Coronary artery (tissue), 2 donors: ENCODE data around the gene CEMP1.

ENCODE experiments used
- DNase-seq: peaks from one replicate; pipeline ENCODE4 v3.0.0-alpha.2; 2017; ENCODE audit warnings: low spot score
- H3K27ac ChIP-seq, 2 donors: fragments of 200-600 bp; sonication (generic); one replicate each; pipeline ENCODE4 v1.5.1; 2016 to 2019
- H3K4me3 ChIP-seq: fragments of 200-600 bp; sonication (generic); 2 replicates; pipeline ENCODE4 v1.5.1; 2016; ENCODE audit warnings: mild to moderate bottlenecking, moderate library complexity
- TF ChIP-seq, protein P1 (sequence below): fragments of 200-600 bp; sonication (generic); IDR thresholded peaks from one replicate; pipeline ENCODE4 v1.5.1; 2019; ENCODE audit warnings: antibody characterized with exemption

The CEMP1 gene

DNA sequence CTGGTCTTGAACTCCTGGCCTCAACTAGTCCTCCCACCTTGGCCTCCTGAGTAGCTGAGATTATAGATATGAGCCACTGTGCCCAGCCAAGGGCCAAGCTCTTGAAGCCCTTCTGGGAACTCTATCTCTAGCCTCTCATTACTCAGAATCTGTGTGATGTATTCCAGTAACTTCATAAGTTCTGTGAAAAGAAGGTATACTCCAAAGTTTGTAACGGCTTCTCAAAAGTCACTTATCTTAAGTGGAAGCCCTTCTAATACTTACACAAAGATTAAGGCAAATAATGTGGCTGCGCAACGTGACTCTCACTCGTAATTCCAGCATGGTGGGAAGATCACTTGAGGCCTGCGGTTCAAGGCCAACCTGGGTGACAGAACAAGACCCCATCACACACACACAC, 36.6 kb downstream of the CEMP1 start:
- TF ChIP-seq, protein P1, sequence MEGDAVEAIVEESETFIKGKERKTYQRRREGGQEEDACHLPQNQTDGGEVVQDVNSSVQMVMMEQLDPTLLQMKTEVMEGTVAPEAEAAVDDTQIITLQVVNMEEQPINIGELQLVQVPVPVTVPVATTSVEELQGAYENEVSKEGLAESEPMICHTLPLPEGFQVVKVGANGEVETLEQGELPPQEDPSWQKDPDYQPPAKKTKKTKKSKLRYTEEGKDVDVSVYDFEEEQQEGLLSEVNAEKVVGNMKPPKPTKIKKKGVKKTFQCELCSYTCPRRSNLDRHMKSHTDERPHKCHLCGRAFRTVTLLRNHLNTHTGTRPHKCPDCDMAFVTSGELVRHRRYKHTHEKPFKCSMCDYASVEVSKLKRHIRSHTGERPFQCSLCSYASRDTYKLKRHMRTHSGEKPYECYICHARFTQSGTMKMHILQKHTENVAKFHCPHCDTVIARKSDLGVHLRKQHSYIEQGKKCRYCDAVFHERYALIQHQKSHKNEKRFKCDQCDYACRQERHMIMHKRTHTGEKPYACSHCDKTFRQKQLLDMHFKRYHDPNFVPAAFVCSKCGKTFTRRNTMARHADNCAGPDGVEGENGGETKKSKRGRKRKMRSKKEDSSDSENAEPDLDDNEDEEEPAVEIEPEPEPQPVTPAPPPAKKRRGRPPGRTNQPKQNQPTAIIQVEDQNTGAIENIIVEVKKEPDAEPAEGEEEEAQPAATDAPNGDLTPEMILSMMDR, result no peak
- no peak for DNase-seq
- Histone ChIP-seq H3K27ac (no peak overlapping the region), H3K4me3 (no peak overlapping the region)

DNA sequence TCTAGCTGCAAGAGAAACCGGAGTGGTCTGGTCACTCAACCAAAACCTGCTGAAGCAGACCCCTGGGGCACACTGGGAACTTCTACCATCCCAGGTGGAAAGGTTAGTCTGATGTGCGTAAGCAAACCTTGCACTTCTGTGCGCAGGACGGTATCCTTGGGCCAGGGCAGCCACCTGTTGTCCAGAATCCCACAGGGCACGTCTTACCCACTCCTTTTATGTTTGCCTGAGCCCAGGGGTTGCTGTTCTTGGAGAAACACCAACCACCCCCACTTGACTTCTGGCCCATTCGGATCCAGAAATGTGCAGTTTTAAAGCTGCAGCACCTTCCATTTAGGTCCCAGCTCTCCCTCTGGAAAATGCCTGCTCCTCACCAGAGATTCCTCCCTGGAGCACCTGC, 37.6 kb downstream of the CEMP1 start:
- no peak for DNase-seq
- TF ChIP-seq, protein P1, result no peak
- no peak overlapping the region for H3K4me3 ChIP-seq
- H3K27ac ChIP-seq, result no peak overlapping the region

DNA sequence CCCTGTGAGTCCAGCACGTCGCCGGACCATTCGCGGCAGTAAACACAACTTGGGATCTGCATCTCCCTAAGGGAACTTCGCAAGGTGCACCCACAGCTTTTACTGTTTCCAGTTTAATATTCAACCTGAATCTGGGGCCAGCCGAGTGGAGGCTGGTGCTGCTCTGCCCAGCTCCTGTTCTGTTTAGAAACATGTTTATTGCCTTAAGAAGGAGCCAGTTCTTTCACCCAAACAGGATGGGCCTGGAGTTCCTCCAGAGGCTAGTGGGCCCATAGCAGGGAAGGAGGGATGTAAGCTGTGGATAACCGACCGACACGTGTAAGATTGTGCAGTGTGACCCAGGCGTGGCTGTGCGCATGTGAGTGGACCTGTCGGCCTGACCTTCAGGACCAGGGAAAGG, 38.9 kb downstream of the CEMP1 start:
- TF ChIP-seq, protein P1, result no peak
- Histone ChIP-seq H3K27ac (no peak overlapping the region), H3K4me3 (no peak overlapping the region)
- DNase-seq, result no peak

DNA sequence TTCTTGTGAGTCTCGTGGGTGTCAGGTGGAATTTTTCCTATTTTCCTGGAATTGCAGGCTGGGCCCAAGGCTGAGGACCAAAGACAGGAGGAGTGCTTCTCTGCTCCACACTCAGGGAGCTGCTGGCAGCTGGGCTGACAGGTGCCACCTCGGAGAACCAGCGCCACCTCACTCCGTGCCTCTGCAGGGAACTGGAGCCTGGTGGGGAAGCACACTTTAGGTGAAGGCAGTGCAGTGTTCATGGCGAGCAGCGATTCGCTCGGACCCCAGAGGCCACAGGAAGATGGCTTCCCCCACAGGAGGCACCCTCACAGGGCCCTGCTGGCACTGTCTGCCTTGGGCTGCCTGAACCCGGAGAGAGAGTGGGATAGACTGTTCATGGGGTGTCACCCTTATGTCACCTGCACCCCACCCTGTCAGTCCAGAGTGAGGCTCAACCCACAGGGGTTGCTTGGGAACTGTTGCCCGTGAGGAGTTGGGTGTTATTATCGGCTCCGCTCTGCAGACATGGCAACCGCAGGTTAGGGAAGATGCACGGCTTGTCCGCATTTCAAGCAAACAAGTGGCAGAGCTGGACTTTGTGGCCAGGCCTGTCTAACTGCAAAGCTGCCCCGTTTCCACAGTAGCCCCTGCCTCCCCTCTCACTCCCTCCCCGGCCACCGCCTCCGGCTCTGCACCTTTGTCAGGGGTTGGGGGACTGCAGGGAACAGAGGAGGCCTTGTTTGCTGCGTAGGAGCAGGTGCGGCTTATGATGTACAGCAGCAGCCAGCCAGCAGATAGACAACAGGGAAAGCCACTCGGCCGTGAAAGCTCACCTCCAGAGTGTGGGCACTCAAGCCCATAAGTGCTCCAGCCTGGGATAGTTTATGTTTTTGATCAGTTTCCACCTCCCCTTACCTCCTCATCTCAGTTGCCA, 40.8 kb downstream of the CEMP1 start:
- TF ChIP-seq, protein P1, result no peak
- no peak overlapping the region for H3K4me3 ChIP-seq
- H3K27ac ChIP-seq, result no peak overlapping the region
- DNase-seq, result no peak

DNA sequence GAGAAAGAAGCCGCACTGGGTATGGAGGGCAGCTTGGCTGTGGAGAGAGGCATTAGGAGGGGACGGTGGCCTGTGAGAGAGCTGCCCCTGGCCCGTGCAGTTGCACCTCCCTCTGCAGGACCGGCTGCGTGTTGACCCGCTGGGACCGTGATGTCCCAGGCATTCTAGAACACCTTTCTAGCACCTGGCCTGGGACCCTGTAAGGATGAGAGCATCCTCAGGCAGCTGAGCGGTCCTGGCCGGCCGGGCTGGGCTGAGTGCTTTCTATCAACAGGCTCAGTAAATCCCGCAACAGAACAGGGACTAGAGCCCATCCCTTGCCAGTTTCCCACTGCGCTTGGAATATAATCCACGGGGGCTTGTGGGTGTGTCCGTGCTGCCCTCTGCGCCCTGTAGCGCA, 41.6 kb downstream of the CEMP1 start:
- no peak overlapping the region for H3K27ac ChIP-seq
- DNase-seq, result no peak

DNA sequence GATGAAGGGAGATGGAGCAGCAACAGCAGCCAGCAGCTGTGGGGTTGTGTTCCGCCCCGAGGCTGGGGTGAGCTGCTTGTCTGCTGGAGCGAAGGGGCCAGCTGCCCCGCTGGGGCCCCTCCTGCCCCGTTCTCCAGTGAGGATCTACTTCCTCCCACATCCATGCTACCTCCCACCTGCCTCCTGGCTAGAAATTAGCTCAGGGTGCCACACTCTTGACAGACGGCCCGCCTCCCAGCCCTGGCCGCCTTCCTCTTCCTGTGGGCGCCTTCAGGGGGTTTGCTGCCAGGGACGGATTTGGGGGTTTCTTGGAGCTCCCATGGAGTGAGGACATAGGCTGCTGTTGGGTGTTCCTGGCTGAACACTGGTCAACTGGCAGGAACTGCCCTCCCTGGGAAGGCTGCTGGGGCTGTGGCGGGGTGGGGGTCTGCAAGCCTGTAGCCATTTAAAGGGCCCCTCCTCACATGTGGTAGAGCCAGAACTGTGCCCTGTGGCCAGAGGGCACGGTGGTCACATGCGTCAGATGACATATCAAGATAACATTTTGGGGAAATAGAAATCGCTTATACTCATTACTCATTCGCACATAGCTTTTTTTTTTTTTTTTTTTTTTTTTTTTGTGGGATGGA, 43.2 kb downstream of the CEMP1 start:
- no peak overlapping the region for H3K4me3 ChIP-seq
- no peak for DNase-seq
- H3K27ac ChIP-seq, result no peak overlapping the region

More for the DNA sequence above, 41.6 kb downstream of the CEMP1 start:
- TF ChIP-seq, protein P1, result no peak
- H3K4me3 ChIP-seq, result no peak overlapping the region

More for the DNA sequence above, 43.2 kb downstream of the CEMP1 start:
- TF ChIP-seq, protein P1, result no peak
